Mucosa of gallbladder (tissue), 1 donor: ENCODE results near the gene NXPH4. TPM values are rescaled to one million over a fixed set of nuclear protein-coding genes. Genes with fewer than 3 reads are reported as not detected.

ENCODE experiments used
- DNase-seq: peaks from one replicate; pipeline ENCODE4 v3.0.0-alpha.2; 2020; ENCODE audit warnings: low spot score
- total RNA-seq: library from RNA; stranded (reverse); gene quantifications from one replicate; pipeline ENCODE4 v1.2.1, GENCODE V29; 2021
- donor health status: DM: no; HTN: no; CAD: no.

Gene NXPH4
- total RNA-seq, 1 donor from 2014 or later, result 0.83 TPM

- DNase-seq, result no peak
These were observed 32.5 kb upstream of the NXPH4 start for GRCh38 chr12:57183939-57184725.

- DNase-seq, result no peak
These were observed 31.2 kb upstream of the NXPH4 start for GRCh38 chr12:57185403-57185802.

- DNase-seq, result no peak
These were observed 30.6 kb upstream of the NXPH4 start for GRCh38 chr12:57185906-57186508.

GRCh38 chr12:57187222-57188089, 29.1 kb upstream of the NXPH4 start:
- no peak for DNase-seq

GRCh38 chr12:57188090-57188425, 28.5 kb upstream of the NXPH4 start:
- no peak for DNase-seq

GRCh38 chr12:57190037-57190436, 26.6 kb upstream of the NXPH4 start:
- no peak for DNase-seq

- DNase-seq, result no peak
These were observed 25.8 kb upstream of the NXPH4 start for GRCh38 chr12:57190821-57191220.

DNA sequence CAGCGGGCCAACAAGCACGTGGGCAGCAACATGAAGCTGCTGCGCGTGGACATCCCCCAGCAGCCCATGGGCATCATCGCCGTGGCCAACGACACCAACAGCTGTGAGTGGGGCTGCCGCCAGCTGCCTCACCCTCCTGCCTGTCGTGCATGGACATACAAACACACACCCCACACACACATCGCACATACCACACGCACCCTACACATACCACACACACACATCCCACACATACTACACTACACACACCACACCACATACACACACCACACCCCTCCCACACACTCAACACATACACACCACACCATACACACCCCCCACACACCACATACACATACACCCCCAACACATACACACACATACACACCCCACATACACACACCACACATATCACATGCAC, 25.2 kb upstream of the NXPH4 start:
- no peak for DNase-seq

GRCh38 chr12:57192920-57193319, 23.7 kb upstream of the NXPH4 start:
- no peak for DNase-seq

DNA sequence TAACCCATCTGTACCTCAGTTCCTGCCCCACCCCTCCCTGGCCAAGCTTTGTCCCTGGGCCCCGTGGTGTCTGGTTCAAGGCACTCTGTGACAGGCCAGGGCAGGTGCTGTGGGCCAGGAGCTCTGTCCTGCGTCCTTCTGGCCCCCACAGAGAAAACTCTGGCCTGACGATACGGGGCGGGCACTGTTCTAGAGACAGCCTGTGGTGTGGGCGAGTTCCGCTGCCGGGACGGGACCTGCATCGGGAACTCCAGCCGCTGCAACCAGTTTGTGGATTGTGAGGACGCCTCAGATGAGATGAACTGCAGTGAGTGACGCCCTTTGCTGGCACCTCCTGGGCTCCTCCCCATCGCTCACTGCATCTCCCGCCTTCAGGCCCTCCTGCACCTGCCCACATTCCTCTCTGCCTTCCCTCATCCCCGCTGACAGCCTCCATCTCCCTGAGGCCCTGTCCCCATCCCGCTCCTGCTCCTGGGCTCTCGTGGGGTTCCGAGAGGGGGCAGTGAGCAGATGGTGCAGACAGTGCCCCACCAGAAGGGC, 22.8 kb upstream of the NXPH4 start:
- no peak for DNase-seq

DNA sequence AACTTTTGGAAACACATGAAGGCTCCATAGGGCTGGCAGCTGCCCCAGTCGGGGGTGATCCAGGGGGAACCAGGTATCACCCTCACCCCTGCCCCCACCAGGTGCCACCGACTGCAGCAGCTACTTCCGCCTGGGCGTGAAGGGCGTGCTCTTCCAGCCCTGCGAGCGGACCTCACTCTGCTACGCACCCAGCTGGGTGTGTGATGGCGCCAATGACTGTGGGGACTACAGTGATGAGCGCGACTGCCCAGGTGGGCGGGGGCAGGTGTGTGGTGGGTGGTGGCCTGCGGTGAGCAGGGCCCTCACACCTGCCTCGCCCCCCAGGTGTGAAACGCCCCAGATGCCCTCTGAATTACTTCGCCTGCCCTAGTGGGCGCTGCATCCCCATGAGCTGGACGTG, 22.3 kb upstream of the NXPH4 start:
- no peak for DNase-seq

DNA sequence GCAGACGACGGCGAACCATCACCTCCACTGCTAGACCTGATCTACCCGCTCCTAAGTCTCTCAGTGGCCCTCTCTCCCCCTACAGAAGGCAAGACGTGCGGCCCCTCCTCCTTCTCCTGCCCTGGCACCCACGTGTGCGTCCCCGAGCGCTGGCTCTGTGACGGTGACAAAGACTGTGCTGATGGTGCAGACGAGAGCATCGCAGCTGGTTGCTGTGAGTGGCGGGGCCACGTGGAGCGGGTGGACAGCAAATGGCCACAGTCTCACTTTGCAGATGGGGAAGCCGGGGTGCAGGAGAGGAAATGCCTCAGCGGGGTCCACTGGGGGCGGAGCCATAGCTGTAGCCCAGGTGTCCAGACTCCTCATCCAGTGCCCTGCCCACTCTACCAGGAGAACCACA, 21.4 kb upstream of the NXPH4 start:
- DNase-seq, result no peak

DNA sequence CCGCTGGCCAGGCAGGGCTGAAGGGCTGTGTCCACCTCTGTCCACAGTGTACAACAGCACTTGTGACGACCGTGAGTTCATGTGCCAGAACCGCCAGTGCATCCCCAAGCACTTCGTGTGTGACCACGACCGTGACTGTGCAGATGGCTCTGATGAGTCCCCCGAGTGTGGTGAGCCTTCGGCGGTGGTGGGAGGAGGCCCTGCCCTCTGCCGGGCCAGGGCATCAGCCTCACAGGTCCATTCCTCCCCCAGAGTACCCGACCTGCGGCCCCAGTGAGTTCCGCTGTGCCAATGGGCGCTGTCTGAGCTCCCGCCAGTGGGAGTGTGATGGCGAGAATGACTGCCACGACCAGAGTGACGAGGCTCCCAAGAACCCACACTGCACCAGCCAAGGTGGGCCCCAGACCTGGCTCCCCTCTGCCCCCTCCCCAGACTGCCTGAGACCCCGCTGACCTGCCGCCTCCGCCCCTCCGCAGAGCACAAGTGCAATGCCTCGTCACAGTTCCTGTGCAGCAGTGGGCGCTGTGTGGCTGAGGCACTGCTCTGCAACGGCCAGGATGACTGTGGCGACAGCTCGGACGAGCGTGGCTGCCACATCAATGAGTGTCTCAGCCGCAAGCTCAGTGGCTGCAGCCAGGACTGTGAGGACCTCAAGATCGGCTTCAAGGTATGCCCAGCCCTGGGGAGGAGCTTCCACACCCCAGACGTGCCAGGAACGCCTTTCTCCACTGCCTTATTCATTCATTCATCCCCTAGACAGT, 20.8 kb upstream of the NXPH4 start:
- DNase-seq, result no peak

- DNase-seq, result no peak
These were observed 20.2 kb upstream of the NXPH4 start for GRCh38 chr12:57196439-57196838.

DNA sequence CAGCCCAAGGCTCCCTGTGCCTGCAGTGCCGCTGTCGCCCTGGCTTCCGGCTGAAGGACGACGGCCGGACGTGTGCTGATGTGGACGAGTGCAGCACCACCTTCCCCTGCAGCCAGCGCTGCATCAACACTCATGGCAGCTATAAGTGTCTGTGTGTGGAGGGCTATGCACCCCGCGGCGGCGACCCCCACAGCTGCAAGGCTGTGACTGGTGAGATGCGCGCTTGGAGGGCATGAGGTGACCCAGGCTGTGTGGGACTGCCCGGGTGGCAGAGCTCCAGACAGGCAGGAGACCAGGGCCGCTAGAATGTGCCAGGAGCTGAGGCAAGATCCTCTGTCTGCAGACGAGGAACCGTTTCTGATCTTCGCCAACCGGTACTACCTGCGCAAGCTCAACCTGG, 19.6 kb upstream of the NXPH4 start:
- DNase-seq, result no peak

- no peak for DNase-seq
These were observed 18.3 kb upstream of the NXPH4 start for GRCh38 chr12:57198329-57198728.

DNA sequence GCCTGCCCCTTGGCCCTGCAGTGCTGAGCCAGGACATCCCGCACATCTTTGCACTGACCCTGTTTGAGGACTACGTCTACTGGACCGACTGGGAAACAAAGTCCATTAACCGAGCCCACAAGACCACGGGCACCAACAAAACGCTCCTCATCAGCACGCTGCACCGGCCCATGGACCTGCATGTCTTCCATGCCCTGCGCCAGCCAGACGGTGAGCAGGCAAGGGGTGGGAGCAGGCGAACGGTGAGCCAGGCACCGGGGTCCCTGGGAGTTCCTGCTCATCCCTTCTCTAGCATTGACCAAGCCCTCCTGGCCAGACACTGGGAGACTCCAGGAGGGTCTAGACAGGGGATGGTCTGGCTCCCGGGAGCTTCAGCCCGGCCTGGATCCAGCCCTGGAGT, 17.4 kb upstream of the NXPH4 start:
- no peak for DNase-seq

DNA sequence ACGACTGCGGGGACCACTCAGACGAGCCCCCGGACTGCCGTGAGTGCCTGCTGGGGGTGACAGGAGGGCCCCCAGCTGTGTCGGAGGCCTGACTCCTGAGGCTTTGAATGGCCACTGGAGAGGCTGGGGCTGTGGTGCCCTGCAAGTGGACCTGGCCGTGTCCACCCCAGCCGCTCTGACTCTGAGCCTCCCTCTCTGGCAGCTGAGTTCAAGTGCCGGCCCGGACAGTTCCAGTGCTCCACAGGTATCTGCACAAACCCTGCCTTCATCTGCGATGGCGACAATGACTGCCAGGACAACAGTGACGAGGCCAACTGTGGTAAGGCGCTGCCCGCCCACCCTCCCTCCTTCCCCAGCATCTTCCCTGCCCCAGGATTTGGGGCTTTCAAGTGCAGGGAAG, 16.1 kb upstream of the NXPH4 start:
- DNase-seq, result no peak

DNA sequence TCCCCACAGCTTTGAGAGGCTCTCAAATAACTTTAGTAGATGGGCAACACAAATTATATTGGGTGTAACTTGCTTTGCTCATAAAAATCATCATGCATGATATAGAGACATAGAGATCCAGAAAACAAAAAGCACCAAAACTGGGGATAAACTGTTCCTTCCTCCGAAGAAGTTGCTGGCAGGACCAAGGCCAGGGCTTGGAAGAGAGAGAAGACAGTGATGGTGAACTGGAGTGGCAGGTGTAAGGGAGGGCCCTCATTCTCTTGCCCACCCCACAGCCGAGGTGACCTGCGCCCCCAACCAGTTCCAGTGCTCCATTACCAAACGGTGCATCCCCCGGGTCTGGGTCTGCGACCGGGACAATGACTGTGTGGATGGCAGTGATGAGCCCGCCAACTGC, 15.4 kb upstream of the NXPH4 start:
- no peak for DNase-seq

DNA sequence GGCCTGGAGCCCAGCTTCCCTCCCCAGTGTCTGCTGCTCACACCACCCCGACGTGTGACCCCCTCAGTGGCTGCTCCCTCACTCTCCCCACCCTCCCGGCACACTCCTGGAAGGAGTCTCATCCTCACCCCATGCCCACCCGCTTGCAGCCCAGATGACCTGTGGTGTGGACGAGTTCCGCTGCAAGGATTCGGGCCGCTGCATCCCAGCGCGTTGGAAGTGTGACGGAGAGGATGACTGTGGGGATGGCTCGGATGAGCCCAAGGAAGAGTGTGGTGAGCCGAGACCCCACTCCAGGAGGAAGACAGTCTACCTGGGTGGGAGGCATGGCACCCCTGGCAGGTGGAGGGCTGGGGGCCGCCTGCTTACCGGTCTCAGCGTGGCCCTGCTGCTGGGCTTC, 15.0 kb upstream of the NXPH4 start:
- no peak for DNase-seq

- DNase-seq, result no peak
These were observed 14.3 kb upstream of the NXPH4 start for GRCh38 chr12:57202321-57202720.

DNA sequence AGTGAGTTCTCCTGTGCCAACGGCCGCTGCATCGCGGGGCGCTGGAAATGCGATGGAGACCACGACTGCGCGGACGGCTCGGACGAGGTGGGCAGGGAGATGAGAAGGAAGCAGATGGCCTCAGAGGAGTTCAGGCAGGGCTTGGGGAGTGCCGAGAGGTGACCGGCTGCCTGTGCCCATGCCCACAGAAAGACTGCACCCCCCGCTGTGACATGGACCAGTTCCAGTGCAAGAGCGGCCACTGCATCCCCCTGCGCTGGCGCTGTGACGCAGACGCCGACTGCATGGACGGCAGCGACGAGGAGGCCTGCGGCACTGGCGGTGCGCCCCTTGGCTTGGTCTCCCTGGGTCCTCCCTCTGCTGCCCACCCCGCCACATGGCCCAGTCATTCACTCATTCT, 13.4 kb upstream of the NXPH4 start:
- no peak for DNase-seq
